Stimulated activated CD4-positive, alpha-beta T cell treated with anti-CD3 and anti-CD28 coated beads, Interleukin-15, amount 100 ng/mL, for 48 hours (primary cell): ENCODE data around the gene SLF2.

ENCODE experiments used
- DNase-seq, 2 donors: peaks; one replicate each; pipeline ENCODE4 v3.0.0-alpha.2; 2020; ENCODE audit warnings: low read depth in 2 of 2

Gene SLF2

GRCh38 chr10:100980711-100981110 is 67.9 kb downstream of the SLF2 start:
- DNase-seq, result no peak

- no peak for DNase-seq
These were observed 68.5 kb downstream of the SLF2 start for GRCh38 chr10:100981178-100981772.

GRCh38 chr10:100982916-100983830 is 70.4 kb downstream of the SLF2 start:
- DNase-seq, result no peak

- DNase-seq, result no peak
These were observed 71.3 kb downstream of the SLF2 start for GRCh38 chr10:100983868-100984671.

- DNase-seq, result no peak
These were observed 72.0 kb downstream of the SLF2 start for GRCh38 chr10:100984672-100985177.

GRCh38 chr10:100985336-100985735 is 72.6 kb downstream of the SLF2 start:
- no peak for DNase-seq

- DNase-seq, result no peak
These were observed 73.8 kb downstream of the SLF2 start for GRCh38 chr10:100986623-100986951.

- DNase-seq, result peak; percentile 76 to 79
These were observed 74.4 kb downstream of the SLF2 start, which contains the start of the genes MRPL43 and TWNK for GRCh38 chr10:100986952-100987684. Gene MRPL43, minus strand, starts transcription at chr10:100987497. Its CDS starts 54 bp downstream, at chr10:100987443. Gene TWNK, plus strand, starts transcription at chr10:100987543. Its CDS starts 668 bp downstream, at chr10:100988211.

- DNase-seq, result no peak
These were observed 74.9 kb downstream of the SLF2 start for GRCh38 chr10:100987685-100988049.

GRCh38 chr10:100988166-100988565 is 75.4 kb downstream of the SLF2 start:
- no peak for DNase-seq

- DNase-seq, result no peak
These were observed 76.3 kb downstream of the SLF2 start for GRCh38 chr10:100989088-100989487.

GRCh38 chr10:100993986-100994708 is 81.4 kb downstream of the SLF2 start:
- no peak for DNase-seq

- DNase-seq, result no peak
These were observed 82.4 kb downstream of the SLF2 start for GRCh38 chr10:100995181-100995580.

GRCh38 chr10:100996678-100997359 is 84.1 kb downstream of the SLF2 start:
- no peak for DNase-seq

- DNase-seq, result peak; percentile 47 to 64
These were observed 84.8 kb downstream of the SLF2 start for GRCh38 chr10:100997360-100998182.

GRCh38 chr10:100998183-100998990 is 85.6 kb downstream of the SLF2 start:
- peak; percentile 41 to 63 for DNase-seq

- peak; percentile 43 to 72 for DNase-seq
These were observed 86.4 kb downstream of the SLF2 start for GRCh38 chr10:100998991-100999741.

GRCh38 chr10:100999742-101000126 is 87.0 kb downstream of the SLF2 start, which contains the start of gene LZTS2:
Gene LZTS2, plus strand, starts transcription at chr10:100999808. Its CDS starts 2,731 bp downstream, at chr10:101002539.
- DNase-seq, result no peak
